Neural cell (in vitro differentiated cells): Measurements from ENCODE around the gene KMT5C. TPM values are rescaled to one million over a fixed set of nuclear protein-coding genes. Genes with fewer than 3 reads are reported as not detected.

Experiments used
- H2AFZ ChIP-seq: fragments of 200-600, 300-800 bp; sonication (generic), shearing (Covaris generic); 2 replicates; pipeline ENCODE4 v1.6.0; 2014; ENCODE audit warnings: low read depth, mild to moderate bottlenecking, antibody characterized with exemption, low read length, moderate library complexity
- H3F3A ChIP-seq: fragments of 200-600 bp; shearing (Covaris generic); 2 replicates; pipeline ENCODE4 v1.6.1; 2016; ENCODE audit warnings: mild to moderate bottlenecking, moderate library complexity, mixed read lengths, antibody characterized with exemption, low read length; ENCODE audit not compliant: insufficient read depth, poor library complexity, severe bottlenecking
- H3K27ac ChIP-seq: fragments of 200-600, 300-800 bp; sonication (generic), shearing (Covaris generic); 2 replicates; pipeline ENCODE4 v1.5.1; 2014; ENCODE audit warnings: mild to moderate bottlenecking, low read length, moderate library complexity
- H3K27me3 ChIP-seq: fragments of 300-800, 200-600 bp; sonication (generic), shearing (Covaris generic); 2 replicates; pipeline ENCODE4 v1.6.0; 2014; ENCODE audit warnings: mild to moderate bottlenecking, low read depth, low read length, moderate library complexity; ENCODE audit not compliant: insufficient read depth
- H3K36me3 ChIP-seq: fragments of 300-800, 200-600 bp; sonication (generic), shearing (Covaris generic); 2 replicates; pipeline ENCODE4 v1.5.1; 2014; ENCODE audit warnings: mild to moderate bottlenecking, antibody characterized with exemption, low read length, moderate library complexity; ENCODE audit not compliant: insufficient read depth
- H3K4me2 ChIP-seq: fragments of 300-800, 200-600 bp; sonication (generic), shearing (Covaris generic); 2 replicates; pipeline ENCODE4 v1.6.0; 2014; ENCODE audit warnings: mild to moderate bottlenecking, low read length
- H3K4me3 ChIP-seq: fragments of 300-800, 200-600 bp; sonication (generic), shearing (Covaris generic); 2 replicates; pipeline ENCODE4 v1.5.1; 2014; ENCODE audit warnings: mild to moderate bottlenecking, low read length, moderate library complexity
- H3K79me2 ChIP-seq: fragments of 200-600 bp; shearing (Covaris generic); replicated peaks from 2 replicates; pipeline ENCODE4 v1.6.0; 2014; ENCODE audit warnings: mild to moderate bottlenecking, low read length, moderate library complexity; ENCODE audit not compliant: insufficient read depth
- H3K9ac ChIP-seq: fragments of 300-800, 200-600 bp; sonication (generic), shearing (Covaris generic); 2 replicates; pipeline ENCODE4 v1.6.1; 2016; ENCODE audit warnings: mild to moderate bottlenecking, low read length, mixed read lengths
- H3K9me2 ChIP-seq: fragments of 200-600 bp; shearing (Covaris generic); 2 replicates; pipeline ENCODE4 v1.6.1; 2016; ENCODE audit warnings: mild to moderate bottlenecking, low read length, mixed read lengths; ENCODE audit not compliant: insufficient read depth
- H3K9me3 ChIP-seq: fragments of 200-600, 300-800 bp; sonication (generic), shearing (Covaris generic); 2 replicates; pipeline ENCODE4 v1.6.1; 2016; ENCODE audit warnings: mild to moderate bottlenecking, mixed run types, low read length, moderate library complexity, mixed read lengths
- H4K20me1 ChIP-seq: fragments of 200-600 bp; shearing (Covaris generic); 2 replicates; pipeline ENCODE4 v1.6.1; 2016; ENCODE audit warnings: mild to moderate bottlenecking, mixed run types; ENCODE audit not compliant: insufficient read depth
- EP300 ChIP-seq: fragments of 450-650 bp; conservative IDR thresholded peaks from 2 replicates; pipeline ENCODE4 v1.6.1; 2014; ENCODE audit warnings: antibody characterized with exemption, mild to moderate bottlenecking, moderate library complexity; ENCODE audit not compliant: poor library complexity, severe bottlenecking
- EZH2 ChIP-seq: fragments of 200-600, 300-800 bp; shearing (Covaris generic), sonication (generic); IDR thresholded peaks from 2 replicates; pipeline ENCODE4 v1.6.1; 2014; ENCODE audit warnings: antibody characterized with exemption, low read length, borderline replicate concordance, mild to moderate bottlenecking; ENCODE audit not compliant: insufficient read depth, poor library complexity, severe bottlenecking
- MXI1 ChIP-seq: fragments of 450-650 bp; conservative IDR thresholded peaks from 2 replicates; pipeline ENCODE4 v1.6.1; 2014; ENCODE audit warnings: antibody characterized with exemption, mild to moderate bottlenecking; ENCODE audit not compliant: poor library complexity, severe bottlenecking
- POLR2AphosphoS5 ChIP-seq: IDR thresholded peaks from 2 replicates; pipeline ENCODE4 v1.6.1; 2012
- RAD21 ChIP-seq: fragments of 450-650 bp; conservative IDR thresholded peaks from 2 replicates; pipeline ENCODE4 v1.6.1; 2014; ENCODE audit warnings: antibody characterized with exemption, mild to moderate bottlenecking, moderate library complexity
- SMC3 ChIP-seq: fragments of 450-650 bp; conservative IDR thresholded peaks from 2 replicates; pipeline ENCODE4 v1.6.1; 2014; ENCODE audit warnings: antibody characterized with exemption, mild to moderate bottlenecking, moderate library complexity; ENCODE audit not compliant: poor library complexity
- TAF1 ChIP-seq: IDR thresholded peaks from 2 replicates; pipeline ENCODE4 v1.6.1; 2012; ENCODE audit warnings: low read depth
- polyA plus RNA-seq: library from polyadenylated mRNA; depleted of rRNA; stranded (reverse); fragments of >200 nt; gene quantifications from 2 replicates; pipeline ENCODE4 v1.2.3, GENCODE V29; 2014
- TF ChIP-seq, protein P1 (sequence below): IDR thresholded peaks from 2 replicates; pipeline ENCODE4 v1.6.1; 2012; ENCODE audit warnings: borderline replicate concordance
- TF ChIP-seq, protein P2 (sequence below): fragments of 450-650 bp; IDR thresholded peaks from 2 replicates; pipeline ENCODE4 v1.5.1; 2014; ENCODE audit warnings: antibody characterized with exemption, mild to moderate bottlenecking, moderate library complexity; ENCODE audit not compliant: poor library complexity, severe bottlenecking

The KMT5C gene
- polyA plus RNA-seq, 1 donor from 2014 or later, result 50.9 TPM

DNA sequence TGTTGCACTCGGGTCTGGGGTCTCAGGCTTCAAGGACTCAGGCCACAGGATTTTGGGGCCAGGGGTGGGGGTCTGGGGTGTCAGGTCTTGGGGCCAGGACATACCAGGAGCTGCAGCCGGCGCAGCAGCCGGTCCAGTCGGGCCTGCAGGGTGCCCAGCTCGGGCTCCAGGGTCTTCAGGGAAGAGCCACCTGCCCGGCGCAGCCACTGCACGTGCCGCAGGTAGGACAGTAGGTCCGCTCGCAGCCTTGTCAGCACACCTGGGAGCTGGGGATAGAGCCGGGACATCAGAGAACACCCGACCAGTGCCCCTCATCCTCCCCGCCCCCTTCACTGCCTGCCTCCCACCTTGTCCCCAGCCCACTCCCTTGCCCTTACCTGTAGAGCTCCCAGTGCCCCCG lies 28.4 kb downstream of the KMT5C start:
- H3K4me3 ChIP-seq, result no peak overlapping the region
- no peaks in the 10 kb centered on the region for H3K79me2 ChIP-seq
- no peak overlapping the region for H3K4me2 ChIP-seq
- H3F3A ChIP-seq, result no peaks in the 10 kb centered on the region
- no peaks in the 10 kb centered on the region for H4K20me1 ChIP-seq
- H3K9ac ChIP-seq, result no peak overlapping the region
- no peaks in the 10 kb centered on the region for H3K36me3 ChIP-seq
- no peak overlapping the region for H3K27ac ChIP-seq
- no peaks in the 10 kb centered on the region for H3K9me3 ChIP-seq
- no peak for TF ChIP-seq EP300
- TF ChIP-seq, protein P1, sequence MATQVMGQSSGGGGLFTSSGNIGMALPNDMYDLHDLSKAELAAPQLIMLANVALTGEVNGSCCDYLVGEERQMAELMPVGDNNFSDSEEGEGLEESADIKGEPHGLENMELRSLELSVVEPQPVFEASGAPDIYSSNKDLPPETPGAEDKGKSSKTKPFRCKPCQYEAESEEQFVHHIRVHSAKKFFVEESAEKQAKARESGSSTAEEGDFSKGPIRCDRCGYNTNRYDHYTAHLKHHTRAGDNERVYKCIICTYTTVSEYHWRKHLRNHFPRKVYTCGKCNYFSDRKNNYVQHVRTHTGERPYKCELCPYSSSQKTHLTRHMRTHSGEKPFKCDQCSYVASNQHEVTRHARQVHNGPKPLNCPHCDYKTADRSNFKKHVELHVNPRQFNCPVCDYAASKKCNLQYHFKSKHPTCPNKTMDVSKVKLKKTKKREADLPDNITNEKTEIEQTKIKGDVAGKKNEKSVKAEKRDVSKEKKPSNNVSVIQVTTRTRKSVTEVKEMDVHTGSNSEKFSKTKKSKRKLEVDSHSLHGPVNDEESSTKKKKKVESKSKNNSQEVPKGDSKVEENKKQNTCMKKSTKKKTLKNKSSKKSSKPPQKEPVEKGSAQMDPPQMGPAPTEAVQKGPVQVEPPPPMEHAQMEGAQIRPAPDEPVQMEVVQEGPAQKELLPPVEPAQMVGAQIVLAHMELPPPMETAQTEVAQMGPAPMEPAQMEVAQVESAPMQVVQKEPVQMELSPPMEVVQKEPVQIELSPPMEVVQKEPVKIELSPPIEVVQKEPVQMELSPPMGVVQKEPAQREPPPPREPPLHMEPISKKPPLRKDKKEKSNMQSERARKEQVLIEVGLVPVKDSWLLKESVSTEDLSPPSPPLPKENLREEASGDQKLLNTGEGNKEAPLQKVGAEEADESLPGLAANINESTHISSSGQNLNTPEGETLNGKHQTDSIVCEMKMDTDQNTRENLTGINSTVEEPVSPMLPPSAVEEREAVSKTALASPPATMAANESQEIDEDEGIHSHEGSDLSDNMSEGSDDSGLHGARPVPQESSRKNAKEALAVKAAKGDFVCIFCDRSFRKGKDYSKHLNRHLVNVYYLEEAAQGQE, result no peak
- no peak for TF ChIP-seq EZH2
- TF ChIP-seq SMC3, result no peak
- no peak for TF ChIP-seq MXI1
- TF ChIP-seq, protein P2, sequence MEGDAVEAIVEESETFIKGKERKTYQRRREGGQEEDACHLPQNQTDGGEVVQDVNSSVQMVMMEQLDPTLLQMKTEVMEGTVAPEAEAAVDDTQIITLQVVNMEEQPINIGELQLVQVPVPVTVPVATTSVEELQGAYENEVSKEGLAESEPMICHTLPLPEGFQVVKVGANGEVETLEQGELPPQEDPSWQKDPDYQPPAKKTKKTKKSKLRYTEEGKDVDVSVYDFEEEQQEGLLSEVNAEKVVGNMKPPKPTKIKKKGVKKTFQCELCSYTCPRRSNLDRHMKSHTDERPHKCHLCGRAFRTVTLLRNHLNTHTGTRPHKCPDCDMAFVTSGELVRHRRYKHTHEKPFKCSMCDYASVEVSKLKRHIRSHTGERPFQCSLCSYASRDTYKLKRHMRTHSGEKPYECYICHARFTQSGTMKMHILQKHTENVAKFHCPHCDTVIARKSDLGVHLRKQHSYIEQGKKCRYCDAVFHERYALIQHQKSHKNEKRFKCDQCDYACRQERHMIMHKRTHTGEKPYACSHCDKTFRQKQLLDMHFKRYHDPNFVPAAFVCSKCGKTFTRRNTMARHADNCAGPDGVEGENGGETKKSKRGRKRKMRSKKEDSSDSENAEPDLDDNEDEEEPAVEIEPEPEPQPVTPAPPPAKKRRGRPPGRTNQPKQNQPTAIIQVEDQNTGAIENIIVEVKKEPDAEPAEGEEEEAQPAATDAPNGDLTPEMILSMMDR, result no peak
- no peak for TF ChIP-seq RAD21
- TF ChIP-seq POLR2AphosphoS5, result no peak
- no peak for TF ChIP-seq TAF1
- peaks cover 35% of the 10 kb centered on the region for H3K27me3 ChIP-seq
- H2AFZ ChIP-seq, result no peak overlapping the region
- no peaks in the 10 kb centered on the region for H3K9me2 ChIP-seq

DNA sequence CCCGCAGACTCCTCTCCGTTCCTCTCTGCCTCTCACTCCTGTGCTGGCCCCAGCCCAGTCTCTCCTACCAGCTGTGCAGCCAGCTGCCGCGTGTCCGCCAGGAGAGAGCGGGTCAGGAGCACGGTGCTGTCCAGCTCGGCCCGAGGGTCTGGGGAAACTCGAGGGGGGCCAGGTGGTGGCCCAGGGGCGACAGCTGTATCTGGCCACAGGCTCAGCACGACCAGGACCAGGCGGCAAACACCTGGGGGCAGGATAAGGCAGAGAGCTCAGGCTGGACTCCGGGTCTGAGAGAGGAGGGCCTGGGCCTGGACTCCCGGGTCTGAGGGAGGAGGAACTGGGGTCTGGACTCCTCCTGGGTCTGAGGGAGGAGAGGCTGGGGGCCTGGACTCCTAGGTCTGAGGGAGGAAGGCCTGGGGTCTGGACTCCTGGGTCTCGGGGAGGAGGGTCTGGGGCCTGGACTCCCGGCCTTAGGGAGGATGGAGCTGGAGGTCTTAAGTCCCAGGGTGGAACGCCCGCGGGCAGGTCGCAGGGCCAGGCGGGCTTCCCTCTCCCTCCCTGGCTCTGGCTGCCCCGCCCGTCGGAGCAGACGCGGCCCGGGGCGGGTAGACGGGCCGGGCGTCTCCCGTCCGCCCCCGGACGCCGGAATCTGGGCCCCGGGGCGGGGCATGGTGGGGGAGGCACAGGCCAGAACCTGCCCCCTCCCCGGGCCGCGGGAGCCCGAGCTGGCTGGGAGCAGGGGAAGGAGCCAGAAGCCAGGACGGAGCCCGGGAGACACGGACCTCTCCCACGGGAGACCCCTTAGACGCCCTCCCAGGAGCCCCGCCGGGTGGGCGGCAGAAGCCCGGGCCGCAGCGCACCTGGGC lies 29.3 kb downstream of the KMT5C start:
- Histone ChIP-seq H3K9ac (no peak overlapping the region), H4K20me1 (no peaks in the 10 kb centered on the region), H3K79me2 (no peaks in the 10 kb centered on the region), H3K27ac (no peak overlapping the region), H3K4me3 (no peak overlapping the region), H3K4me2 (no peak overlapping the region), H3K36me3 (no peaks in the 10 kb centered on the region), H3K27me3 (peaks cover 35% of the 10 kb centered on the region), H3F3A (no peaks in the 10 kb centered on the region), H3K9me3 (no peaks in the 10 kb centered on the region), H3K9me2 (no peaks in the 10 kb centered on the region), H2AFZ (no peak overlapping the region)
- TF ChIP-seq RAD21, result no peak
- TF ChIP-seq TAF1, result no peak
